Gastroesophageal sphincter (tissue), 4 donors: ENCODE results near the gene CNN3. TPM values are rescaled to one million over a fixed set of nuclear protein-coding genes. Genes with fewer than 3 reads are reported as not detected.
"Not testable (repeated sequence)": the region's sequence is repeated elsewhere in the genome, so short reads cannot be mapped to it uniquely, and the experiment has no call there.

Experiments
- ATAC-seq: fragments of 150-250 bp; one replicate; pipeline ENCODE4 v1.9.1; 2016; ENCODE audit warnings: mild to moderate bottlenecking, moderate library complexity
- H3K27ac ChIP-seq, 4 donors: fragments of 200-600 bp; sonication (generic) in 3 of 4; 1 replicate in 3 of 4; 2 replicates in 1 of 4; pipeline ENCODE4 v1.5.1; 2016 to 2019
- H3K27me3 ChIP-seq: fragments of 200-600 bp; sonication (generic); one replicate; pipeline ENCODE4 v1.5.1; 2019
- H3K36me3 ChIP-seq, 2 donors: fragments of 200-600 bp; sonication (generic); one replicate each; pipeline ENCODE4 v1.5.1; 2019; ENCODE audit warnings: control low read depth in 1 of 2
- H3K4me1 ChIP-seq, 3 donors: fragments of 200-600 bp; sonication (generic); 1 replicate in 2 of 3; 2 replicates in 1 of 3; pipeline ENCODE4 v1.5.1; 2016 to 2019; ENCODE audit warnings: control low read depth in 2 of 3
- H3K4me3 ChIP-seq, 2 donors: fragments of 200-600 bp; sonication (generic); one replicate each; pipeline ENCODE4 v1.5.1; 2019; ENCODE audit warnings: mild to moderate bottlenecking in 1 of 2, moderate library complexity in 1 of 2
- H3K9me3 ChIP-seq, 3 donors: fragments of 200-600 bp; sonication (generic); one replicate each; pipeline ENCODE4 v1.5.1; 2017 to 2019; ENCODE audit warnings: control low read depth in 2 of 3
- CTCF ChIP-seq, 4 experiments: fragments of 200-600 bp in 2 of 4; fragments of 450-650 bp in 2 of 4; sonication (generic) in 1 of 4; IDR thresholded peaks; one replicate each; pipeline ENCODE4 v1.5.1; 2017 to 2019; ENCODE audit warnings: antibody characterized with exemption in 4 of 4, mild to moderate bottlenecking in 2 of 4, moderate library complexity in 2 of 4
- EP300 ChIP-seq: sonication (generic); formaldehyde crosslinking; IDR thresholded peaks from one replicate; pipeline ENCODE4 v1.6.1; 2017; ENCODE audit warnings: antibody characterized with exemption, mild to moderate bottlenecking
- POLR2A ChIP-seq, 2 donors: fragments of 450-650 bp; IDR thresholded peaks; one replicate each; pipeline ENCODE4 v1.6.1; 2017; ENCODE audit warnings: antibody characterized with exemption in 2 of 2, mild to moderate bottlenecking in 2 of 2, moderate library complexity in 1 of 2
- POLR2AphosphoS5 ChIP-seq: sonication (generic); formaldehyde crosslinking; IDR thresholded peaks from one replicate; pipeline ENCODE4 v1.6.1; 2017; ENCODE audit warnings: antibody characterized with exemption
- WGBS, 2 donors: methylation state at CpG; one replicate each; pipeline ENCODE4 v1.1.5; 2018; ENCODE audit warnings: low coverage in 1 of 2; 5-methylcytosine and 5-hydroxymethylcytosine counted together
- total RNA-seq, 4 donors: library from RNA; depleted of rRNA; stranded (reverse); fragments of >200 nt; gene quantifications; one replicate each; pipeline ENCODE4 v1.1.0, GENCODE V29; 2016

CNN3 gene
- total RNA-seq, 4 donors from 2014 or later: 145 to 292 (median 217) TPM

GRCh38 chr1:94949681-94950661 is 23.1 kb upstream of the CNN3 start:
- no peak for ATAC-seq
- Histone ChIP-seq H3K36me3 (no peaks in the 10 kb centered on the region), H3K27ac (no peak overlapping the region), H3K4me3 (no peak overlapping the region), H3K9me3 (no peaks in the 10 kb centered on the region), H3K27me3 (no peaks in the 10 kb centered on the region), H3K4me1 (peaks cover 0 to 15% (median 8%) of the 10 kb centered on the region in 3 donors)
- WGBS, 2 donors: 71 to 100% methylated on average over 2 to 4 of the region's 4 CpGs
- no peak for TF ChIP-seq EP300
- no peak for TF ChIP-seq POLR2A (IDR thresholded peaks at IDR 0.05)
- no peak for TF ChIP-seq CTCF (IDR thresholded peaks at IDR 0.05)
- no peak for TF ChIP-seq POLR2AphosphoS5

GRCh38 chr1:94947437-94947836 is 20.5 kb upstream of the CNN3 start:
- Histone ChIP-seq H3K4me3 (no peak overlapping the region), H3K36me3 (no peaks in the 10 kb centered on the region), H3K27me3 (no peaks in the 10 kb centered on the region), H3K4me1 (no peaks in the 10 kb centered on the region), H3K27ac (peak overlapping the region in 1 of 4 donors; percentile 11), H3K9me3 (no peaks in the 10 kb centered on the region)
- TF ChIP-seq POLR2A (IDR thresholded peaks at IDR 0.05) (no peak), EP300 (no peak), CTCF (IDR thresholded peaks at IDR 0.05) (no peak), POLR2AphosphoS5 (no peak)
- peak; percentile 46 for ATAC-seq
- WGBS, 2 donors: 33% methylated on average over 1 of the region's 1 CpG; no CpG with 5 or more reads in 1 of the 2 donors

- H3K9me3 ChIP-seq: no peaks in the 10 kb centered on the region
- no peak for ATAC-seq
- no peak overlapping the region for H3K4me3 ChIP-seq
- H3K27ac ChIP-seq: peak overlapping the region in 1 of 4 donors; percentile 11
- WGBS, 2 donors: 40 to 44% methylated on average over 3 of the region's 3 CpGs
- H3K27me3 ChIP-seq: no peaks in the 10 kb centered on the region
- TF ChIP-seq CTCF (IDR thresholded peaks at IDR 0.05): no peak
- TF ChIP-seq EP300: no peak
- TF ChIP-seq POLR2AphosphoS5: no peak
- TF ChIP-seq POLR2A (IDR thresholded peaks at IDR 0.05): no peak
- no peaks in the 10 kb centered on the region for H3K36me3 ChIP-seq
- no peaks in the 10 kb centered on the region for H3K4me1 ChIP-seq
Observed at GRCh38 chr1:94946886-94947285, 20.0 kb upstream of the CNN3 start.

GRCh38 chr1:94942171-94943128 is 15.5 kb upstream of the CNN3 start:
- WGBS, 2 donors: 72 to 80% methylated on average over 8 of the region's 8 CpGs
- H3K36me3 ChIP-seq: no peaks in the 10 kb centered on the region
- TF ChIP-seq CTCF (IDR thresholded peaks at IDR 0.05) (no peak), POLR2A (IDR thresholded peaks at IDR 0.05) (no peak), EP300 (no peak), POLR2AphosphoS5 (no peak)
- H3K27me3 ChIP-seq: no peaks in the 10 kb centered on the region
- no peaks in the 10 kb centered on the region for H3K9me3 ChIP-seq
- no peak overlapping the region for H3K4me3 ChIP-seq
- H3K27ac ChIP-seq: no peak overlapping the region
- H3K4me1 ChIP-seq: peaks cover 0 to 18% (median 3%) of the 10 kb centered on the region in 3 donors
- no peak for ATAC-seq

- 100% methylated on average over 1 of the region's 1 CpG; no CpG with 5 or more reads in 1 of the 2 donors for WGBS, 2 donors
- not testable (repeated sequence) for H3K27ac ChIP-seq, H3K27me3 ChIP-seq, H3K9me3 ChIP-seq, H3K4me3 ChIP-seq, H3K36me3 ChIP-seq, ATAC-seq
- H3K4me1 ChIP-seq: peaks cover 0 to 28% (median 3%) of the 10 kb centered on the region in 3 donors
Observed at GRCh38 chr1:94941480-94941879, 14.6 kb upstream of the CNN3 start.
